ENCODE data around the gene JMJD8. TPM values are rescaled to one million over a fixed set of nuclear protein-coding genes. Genes with fewer than 3 reads are reported as not detected.

JMJD8 gene
- total RNA-seq, 1 donor from 2014 or later, result 52.2 TPM

- Mint-ChIP-seq H3K4me1 (ENCODE audit: low read depth) (no peaks in the 10 kb centered on the region), H3K9me3 (ENCODE audit: low read depth) (no peaks in the 10 kb centered on the region), H3K36me3 (ENCODE audit: insufficient read depth) (peaks cover under 1% of the 10 kb centered on the region), H3K4me3 (ENCODE audit: low read depth) (no peak overlapping the region), H3K27ac (no peak overlapping the region), H3K27me3 (no peaks in the 10 kb centered on the region)
- no peak for DNase-seq (ENCODE audit: low spot score, unreplicated experiment)
- TF ChIP-seq CTCF (IDR thresholded peaks at IDR 0.05; ENCODE audit: unreplicated experiment), result no peak
Observed at GRCh38 chr16:657487-657886, 26.6 kb downstream of the JMJD8 start.

- Mint-ChIP-seq H3K4me1 (ENCODE audit: low read depth) (peaks cover 1% of the 10 kb centered on the region), H3K27me3 (no peaks in the 10 kb centered on the region), H3K36me3 (ENCODE audit: insufficient read depth) (no peaks in the 10 kb centered on the region), H3K4me3 (ENCODE audit: low read depth) (no peak overlapping the region), H3K27ac (no peak overlapping the region), H3K9me3 (ENCODE audit: low read depth) (no peaks in the 10 kb centered on the region)
- no peak for DNase-seq (ENCODE audit: low spot score, unreplicated experiment)
- no peak for TF ChIP-seq CTCF (IDR thresholded peaks at IDR 0.05; ENCODE audit: unreplicated experiment)
Observed at GRCh38 chr16:654034-654433, 30.1 kb downstream of the JMJD8 start.

GRCh38 chr16:652454-653305 lies 31.5 kb downstream of the JMJD8 start:
- H3K27ac Mint-ChIP-seq, result no peak overlapping the region
- H3K4me3 Mint-ChIP-seq (ENCODE audit: low read depth), result no peak overlapping the region
- no peaks in the 10 kb centered on the region for H3K27me3 Mint-ChIP-seq
- peaks cover 1% of the 10 kb centered on the region for H3K4me1 Mint-ChIP-seq (ENCODE audit: low read depth)
- no peak for DNase-seq (ENCODE audit: low spot score, unreplicated experiment)
- no peaks in the 10 kb centered on the region for H3K36me3 Mint-ChIP-seq (ENCODE audit: insufficient read depth)
- no peaks in the 10 kb centered on the region for H3K9me3 Mint-ChIP-seq (ENCODE audit: low read depth)
- no peak for TF ChIP-seq CTCF (IDR thresholded peaks at IDR 0.05; ENCODE audit: unreplicated experiment)

GRCh38 chr16:651844-652243 lies 32.3 kb downstream of the JMJD8 start:
- H3K27me3 Mint-ChIP-seq, result no peaks in the 10 kb centered on the region
- H3K27ac Mint-ChIP-seq, result no peak overlapping the region
- DNase-seq (ENCODE audit: low spot score, unreplicated experiment), result no peak
- no peaks in the 10 kb centered on the region for H3K36me3 Mint-ChIP-seq (ENCODE audit: insufficient read depth)
- H3K4me1 Mint-ChIP-seq (ENCODE audit: low read depth), result peaks cover 1% of the 10 kb centered on the region
- no peak overlapping the region for H3K4me3 Mint-ChIP-seq (ENCODE audit: low read depth)
- no peaks in the 10 kb centered on the region for H3K9me3 Mint-ChIP-seq (ENCODE audit: low read depth)
- no peak for TF ChIP-seq CTCF (IDR thresholded peaks at IDR 0.05; ENCODE audit: unreplicated experiment)

GRCh38 chr16:649631-650030 lies 34.5 kb downstream of the JMJD8 start:
- H3K27ac Mint-ChIP-seq, result no peak overlapping the region
- peaks cover 2% of the 10 kb centered on the region for H3K36me3 Mint-ChIP-seq (ENCODE audit: insufficient read depth)
- no peaks in the 10 kb centered on the region for H3K9me3 Mint-ChIP-seq (ENCODE audit: low read depth)
- no peak for TF ChIP-seq CTCF (IDR thresholded peaks at IDR 0.05; ENCODE audit: unreplicated experiment)
- no peak for DNase-seq (ENCODE audit: low spot score, unreplicated experiment)
- peak overlapping the region; percentile 71 for H3K4me3 Mint-ChIP-seq (ENCODE audit: low read depth)
- H3K4me1 Mint-ChIP-seq (ENCODE audit: low read depth), result peaks cover 3% of the 10 kb centered on the region
- no peaks in the 10 kb centered on the region for H3K27me3 Mint-ChIP-seq

Data from progenitor cell of endocrine pancreas (in vitro differentiated cells).